ENCODE results near the gene VPS25. TPM values are rescaled to one million over a fixed set of nuclear protein-coding genes. Genes with fewer than 3 reads are reported as not detected.
"Not testable (repeated sequence)": the region's sequence is repeated elsewhere in the genome, so short reads cannot be mapped to it uniquely, and the experiment has no call there.

Gene VPS25
- polyA plus RNA-seq (2012; ENCODE audit: low read depth, missing spikeins) = 101 TPM

DNA sequence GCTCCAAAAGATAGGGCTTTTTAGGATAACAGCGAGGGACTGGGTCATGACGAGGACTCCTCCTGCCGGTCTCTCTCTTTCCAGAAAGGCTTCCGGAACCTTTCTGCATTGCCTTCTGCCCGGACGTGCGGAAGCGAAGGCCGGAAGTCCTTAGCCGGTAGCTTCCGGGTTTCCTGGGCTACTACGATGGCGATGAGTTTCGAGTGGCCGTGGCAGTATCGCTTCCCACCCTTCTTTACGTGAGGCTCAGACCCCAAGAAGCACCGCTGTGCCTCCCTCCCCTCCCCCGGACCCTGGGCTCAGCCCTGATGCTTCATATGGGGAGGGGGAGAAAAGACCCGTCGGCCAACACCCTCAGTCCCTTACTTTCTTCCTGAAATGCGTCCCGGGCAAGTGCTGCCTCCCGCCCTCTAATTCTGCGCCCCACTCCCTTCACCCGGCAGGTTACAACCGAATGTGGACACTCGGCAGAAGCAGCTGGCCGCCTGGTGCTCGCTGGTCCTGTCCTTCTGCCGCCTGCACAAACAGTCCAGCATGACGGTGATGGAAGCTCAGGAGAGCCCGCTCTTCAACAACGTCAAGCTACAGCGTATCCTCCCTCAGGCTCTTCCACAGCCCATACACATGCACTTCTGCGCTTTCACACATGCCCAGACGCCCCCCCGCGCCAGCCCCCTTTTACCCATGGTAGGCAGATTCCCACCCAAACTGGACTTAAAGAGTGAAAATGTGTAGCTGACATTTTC is at the start of gene VPS25:
Gene VPS25 (plus strand): TSS at position 160 of the 746 bp plus-strand sequence. CDS start 27 bp downstream, at position 187.
- peak; percentile 97 for TF ChIP-seq POLR2AphosphoS5 (IDR thresholded peaks at IDR 0.05; ENCODE audit: low read depth, low read length)
- TF ChIP-seq PAX5 (IDR thresholded peaks at IDR 0.05; ENCODE audit: insufficient read depth, low read length, severe bottlenecking) = no peak
- peak; percentile 99 for TF ChIP-seq TAF1 (IDR thresholded peaks at IDR 0.05; ENCODE audit: low read depth, low read length)
- peak; percentile 84; the same call in 1 of the 2 replicates for TF ChIP-seq POU2F2 (IDR thresholded peaks at IDR 0.05; ENCODE audit: low read depth, low read length)
- TF ChIP-seq SPI1 (IDR thresholded peaks at IDR 0.05; ENCODE audit: low read depth, low read length) = peak; percentile 32; the same call in 1 of the 2 replicates
- TF ChIP-seq POLR2A (IDR thresholded peaks at IDR 0.05; ENCODE audit: low read depth, low read length) = peak; percentile 96
- FAIRE-seq (peak; percentile 79), DNase-seq (ENCODE audit: insufficient read length, low spot score) (peak; percentile 81)

DNA sequence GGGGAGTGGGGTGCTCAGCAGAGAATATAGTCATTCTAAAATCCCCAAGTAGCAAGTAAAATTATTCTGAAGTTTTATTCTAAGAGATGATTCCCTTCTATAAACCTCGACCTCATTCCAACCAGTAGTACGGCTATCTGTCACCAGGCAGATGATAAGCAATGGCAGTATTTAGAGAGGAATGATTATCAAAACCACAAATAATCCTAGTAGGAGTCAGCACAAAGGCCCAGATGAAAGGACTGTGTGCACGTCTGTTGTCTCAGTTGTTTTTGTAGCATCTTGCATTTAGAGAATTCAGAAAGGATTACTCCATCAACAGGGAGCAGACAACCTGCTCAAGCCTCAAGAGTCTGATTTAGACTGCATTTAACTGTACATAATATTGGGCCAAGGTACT is 49.6 kb upstream of the VPS25 start:
- FAIRE-seq = no peak

DNA sequence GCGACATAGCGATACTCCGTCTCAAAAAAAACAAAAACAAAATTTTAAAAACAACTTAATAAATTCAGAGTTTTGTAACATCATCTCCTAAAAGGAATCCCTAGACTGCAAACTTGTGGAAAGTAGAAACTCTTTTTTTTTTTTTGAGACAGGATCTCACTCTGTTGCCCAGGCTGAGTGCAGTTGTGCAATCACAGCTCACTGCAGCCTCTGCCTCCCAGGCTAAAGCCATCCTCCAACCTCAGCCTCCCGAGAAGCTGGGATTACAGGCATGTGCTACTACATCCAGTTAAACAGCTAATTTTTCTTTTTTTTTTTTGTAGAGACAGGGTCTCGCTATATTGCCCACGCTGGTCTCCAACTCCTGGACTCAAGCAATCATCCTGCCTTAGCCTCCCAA is 48.1 kb upstream of the VPS25 start:
- FAIRE-seq (no peak), DNase-seq (ENCODE audit: insufficient read length, low spot score) (no peak)
- TF ChIP-seq POLR2A (IDR thresholded peaks at IDR 0.05; ENCODE audit: low read depth, low read length) = no peak
- TF ChIP-seq POLR2AphosphoS5 (IDR thresholded peaks at IDR 0.05; ENCODE audit: low read depth, low read length) = no peak
- TF ChIP-seq PAX5 (IDR thresholded peaks at IDR 0.05; ENCODE audit: insufficient read depth, low read length, severe bottlenecking) = no peak
- TF ChIP-seq TAF1 (IDR thresholded peaks at IDR 0.05; ENCODE audit: low read depth, low read length) = no peak
- no peak for TF ChIP-seq POU2F2 (IDR thresholded peaks at IDR 0.05; ENCODE audit: low read depth, low read length)
- no peak for TF ChIP-seq SPI1 (IDR thresholded peaks at IDR 0.05; ENCODE audit: low read depth, low read length)

More for the DNA sequence above, 49.6 kb upstream of the VPS25 start:
- no peak for DNase-seq (ENCODE audit: insufficient read length, low spot score)
- TF ChIP-seq PAX5 (IDR thresholded peaks at IDR 0.05; ENCODE audit: insufficient read depth, low read length, severe bottlenecking) (no peak), SPI1 (IDR thresholded peaks at IDR 0.05; ENCODE audit: low read depth, low read length) (no peak)

DNA sequence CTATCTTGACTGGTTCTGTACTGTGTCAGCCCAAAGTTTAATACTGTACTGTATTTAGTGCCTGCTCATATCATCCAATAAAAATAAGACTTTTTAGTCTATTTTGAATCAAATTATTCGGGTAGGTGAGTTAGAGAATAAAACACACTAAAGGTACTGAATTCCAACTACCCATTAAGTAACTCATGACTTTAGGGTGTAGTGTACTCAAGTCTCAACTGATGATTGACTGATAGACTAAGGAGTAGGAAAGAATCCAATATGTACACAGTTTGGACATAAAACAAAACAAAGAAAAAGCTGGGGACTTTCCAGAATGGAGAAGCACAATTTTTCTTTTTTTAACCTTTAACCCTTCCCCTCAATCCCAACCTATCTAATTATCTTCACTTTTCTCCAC is 32.5 kb upstream of the VPS25 start:
- TF ChIP-seq PAX5 (IDR thresholded peaks at IDR 0.05; ENCODE audit: insufficient read depth, low read length, severe bottlenecking) (no peak), POU2F2 (IDR thresholded peaks at IDR 0.05; ENCODE audit: low read depth, low read length) (no peak), TAF1 (IDR thresholded peaks at IDR 0.05; ENCODE audit: low read depth, low read length) (no peak), SPI1 (IDR thresholded peaks at IDR 0.05; ENCODE audit: low read depth, low read length) (no peak)
- no peak for DNase-seq (ENCODE audit: insufficient read length, low spot score)
- FAIRE-seq = no peak

- FAIRE-seq; DNase-seq (ENCODE audit: insufficient read length, low spot score): not testable (repeated sequence)
Measured at GRCh38 chr17:42742916-42743315, 30.3 kb upstream of the VPS25 start.

GRCh38 chr17:42743595-42744282 is 29.5 kb upstream of the VPS25 start:
- TF ChIP-seq PAX5 (IDR thresholded peaks at IDR 0.05; ENCODE audit: insufficient read depth, low read length, severe bottlenecking) (no peak), SPI1 (IDR thresholded peaks at IDR 0.05; ENCODE audit: low read depth, low read length) (no peak), POLR2A (IDR thresholded peaks at IDR 0.05; ENCODE audit: low read depth, low read length) (no peak), POLR2AphosphoS5 (IDR thresholded peaks at IDR 0.05; ENCODE audit: low read depth, low read length) (no peak), TAF1 (IDR thresholded peaks at IDR 0.05; ENCODE audit: low read depth, low read length) (no peak), POU2F2 (IDR thresholded peaks at IDR 0.05; ENCODE audit: low read depth, low read length) (no peak)
- DNase-seq (ENCODE audit: insufficient read length, low spot score) (no peak), FAIRE-seq (no peak)

DNA sequence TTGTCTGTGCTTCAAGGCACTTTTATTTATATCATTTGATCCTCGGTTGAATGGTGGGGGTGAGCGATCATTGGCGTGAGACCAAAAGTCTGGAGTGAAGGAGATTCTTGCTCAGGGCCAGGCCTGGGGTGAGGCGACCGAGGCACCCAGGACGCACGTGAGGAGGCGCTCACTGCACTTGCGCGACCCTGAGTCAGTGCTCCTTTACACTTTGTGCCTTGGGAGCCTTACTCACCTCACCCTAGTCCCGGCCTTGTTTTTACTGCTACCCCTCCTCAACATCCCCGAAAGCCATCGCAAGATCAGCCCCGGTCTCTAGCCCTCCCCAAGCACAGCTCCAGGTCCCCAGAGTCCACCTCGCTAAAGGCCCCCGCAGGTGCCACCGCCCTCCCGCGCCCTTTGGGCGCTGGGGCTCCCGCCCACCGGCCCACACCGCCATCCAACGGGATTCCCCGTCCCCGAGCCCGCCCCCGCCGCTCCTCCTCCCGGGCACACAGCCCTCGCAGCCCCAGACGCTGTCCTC is 28.9 kb upstream of the VPS25 start:
- DNase-seq (ENCODE audit: insufficient read length, low spot score) = peak; percentile 56
- no peak for TF ChIP-seq POU2F2 (IDR thresholded peaks at IDR 0.05; ENCODE audit: low read depth, low read length)
- TF ChIP-seq SPI1 (IDR thresholded peaks at IDR 0.05; ENCODE audit: low read depth, low read length) = no peak
- no peak for TF ChIP-seq TAF1 (IDR thresholded peaks at IDR 0.05; ENCODE audit: low read depth, low read length)
- TF ChIP-seq POLR2AphosphoS5 (IDR thresholded peaks at IDR 0.05; ENCODE audit: low read depth, low read length) = no peak
- TF ChIP-seq PAX5 (IDR thresholded peaks at IDR 0.05; ENCODE audit: insufficient read depth, low read length, severe bottlenecking) = no peak
- no peak for TF ChIP-seq POLR2A (IDR thresholded peaks at IDR 0.05; ENCODE audit: low read depth, low read length)
- FAIRE-seq = no peak

- no peak for TF ChIP-seq POLR2AphosphoS5 (IDR thresholded peaks at IDR 0.05; ENCODE audit: low read depth, low read length)
- no peak for TF ChIP-seq SPI1 (IDR thresholded peaks at IDR 0.05; ENCODE audit: low read depth, low read length)
- no peak for TF ChIP-seq POU2F2 (IDR thresholded peaks at IDR 0.05; ENCODE audit: low read depth, low read length)
- TF ChIP-seq PAX5 (IDR thresholded peaks at IDR 0.05; ENCODE audit: insufficient read depth, low read length, severe bottlenecking) = no peak
- no peak for TF ChIP-seq TAF1 (IDR thresholded peaks at IDR 0.05; ENCODE audit: low read depth, low read length)
- no peak; the same call in 1 of the 2 replicates for TF ChIP-seq POLR2A (IDR thresholded peaks at IDR 0.05; ENCODE audit: low read depth, low read length)
- peak; percentile 100 for FAIRE-seq
- peak; percentile 99 for DNase-seq (ENCODE audit: insufficient read length, low spot score)
Measured at GRCh38 chr17:42744806-42745617, 28.2 kb upstream of the VPS25 start, which contains the start of gene EZH1. Gene EZH1 (minus strand): TSS chr17:42745040. CDS start chr17:42728941, 16,099 bp downstream.

Measured in GM12891 (cell line).